NCI-H1048 (cell line): ENCODE results near the gene GPD1.
"Not testable (repeated sequence)": the region's sequence is repeated elsewhere in the genome, so short reads cannot be mapped to it uniquely, and the experiment has no call there.

Experiments used
- DNase-seq: peaks from one replicate; lab custom pipeline; 2025; lab: John Stamatoyannopoulos, UW

Gene GPD1

DNA sequence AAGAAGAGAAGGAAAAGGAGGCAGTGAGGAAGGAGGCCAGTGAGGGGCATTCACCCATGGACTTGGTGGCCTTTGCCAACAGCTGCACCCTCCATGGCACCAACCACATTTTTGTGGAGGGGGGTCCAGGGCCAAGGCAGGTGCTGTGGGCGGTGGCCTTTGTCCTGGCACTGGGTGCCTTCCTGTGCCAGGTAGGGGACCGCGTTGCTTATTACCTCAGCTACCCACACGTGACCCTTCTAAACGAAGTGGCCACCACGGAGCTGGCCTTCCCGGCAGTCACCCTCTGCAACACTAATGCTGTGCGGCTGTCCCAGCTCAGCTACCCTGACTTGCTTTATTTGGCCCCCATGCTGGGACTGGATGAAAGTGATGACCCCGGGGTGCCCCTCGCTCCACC, 30.1 kb upstream of the GPD1 start:
- no peak for DNase-seq

DNA sequence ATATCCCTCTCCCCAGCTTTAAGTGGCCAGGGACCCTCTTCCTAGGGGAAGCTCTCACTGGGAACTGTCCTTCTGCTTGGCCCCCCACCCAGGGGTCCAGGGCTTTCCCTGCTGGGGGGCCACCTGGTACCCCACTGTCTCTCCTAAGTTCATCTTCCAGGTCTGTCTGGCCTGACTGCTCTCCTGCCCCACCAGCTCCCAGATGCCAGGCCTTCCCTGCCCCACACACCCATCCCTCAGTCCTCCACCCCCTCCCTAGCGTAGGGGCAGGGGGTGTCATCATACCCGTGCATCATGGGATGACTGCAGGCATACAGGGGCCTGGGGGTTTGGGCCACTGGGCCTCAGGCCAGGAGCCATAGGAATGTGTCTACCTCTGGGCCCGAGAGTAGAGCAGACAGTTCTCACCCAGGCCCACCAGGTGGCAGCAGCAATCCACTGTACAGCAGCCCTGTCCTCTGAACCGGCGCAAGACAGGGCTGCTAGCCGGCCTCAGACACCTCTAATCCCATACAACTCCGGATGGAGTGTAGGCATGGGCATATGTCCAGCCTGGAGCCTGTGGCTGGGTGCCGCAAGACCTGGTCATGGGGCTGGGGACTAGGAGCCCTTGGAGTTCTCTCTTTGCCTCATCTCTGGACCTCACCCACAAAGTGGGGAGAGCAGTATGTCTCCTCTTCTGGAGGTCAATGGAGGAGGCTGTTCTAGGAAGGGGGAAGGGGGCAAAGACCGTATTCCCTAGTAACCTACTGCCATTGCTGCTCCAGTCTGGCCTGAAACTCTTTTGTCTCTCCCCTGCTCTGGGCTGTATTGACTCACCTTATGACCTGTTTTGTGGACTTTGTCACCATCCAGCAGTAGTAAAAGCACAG, 28.6 kb upstream of the GPD1 start:
- DNase-seq, result no peak

DNA sequence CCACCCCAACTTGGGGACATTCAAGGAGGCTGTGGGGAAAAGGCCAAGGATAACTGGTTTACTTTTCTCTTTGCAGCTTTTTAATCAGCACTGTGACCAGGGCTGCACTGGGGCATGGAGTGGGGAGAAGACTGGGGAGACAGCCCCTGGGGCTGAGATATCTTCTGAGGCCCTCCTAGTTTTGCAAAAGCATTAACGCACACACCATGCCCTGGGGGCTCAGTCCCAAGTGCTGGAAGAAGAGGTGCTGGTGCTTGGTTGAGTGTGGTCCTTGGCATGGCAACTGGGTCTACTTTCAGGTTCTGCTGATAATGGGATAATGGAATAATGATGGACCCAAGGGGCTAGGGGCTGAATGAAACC, 28.0 kb upstream of the GPD1 start:
- DNase-seq, result no peak

GRCh38 chr12:50077099-50077498, 26.7 kb upstream of the GPD1 start:
- no peak for DNase-seq

GRCh38 chr12:50078281-50078680, 25.5 kb upstream of the GPD1 start:
- no peak for DNase-seq

GRCh38 chr12:50079771-50080170, 24.0 kb upstream of the GPD1 start:
- no peak for DNase-seq

DNA sequence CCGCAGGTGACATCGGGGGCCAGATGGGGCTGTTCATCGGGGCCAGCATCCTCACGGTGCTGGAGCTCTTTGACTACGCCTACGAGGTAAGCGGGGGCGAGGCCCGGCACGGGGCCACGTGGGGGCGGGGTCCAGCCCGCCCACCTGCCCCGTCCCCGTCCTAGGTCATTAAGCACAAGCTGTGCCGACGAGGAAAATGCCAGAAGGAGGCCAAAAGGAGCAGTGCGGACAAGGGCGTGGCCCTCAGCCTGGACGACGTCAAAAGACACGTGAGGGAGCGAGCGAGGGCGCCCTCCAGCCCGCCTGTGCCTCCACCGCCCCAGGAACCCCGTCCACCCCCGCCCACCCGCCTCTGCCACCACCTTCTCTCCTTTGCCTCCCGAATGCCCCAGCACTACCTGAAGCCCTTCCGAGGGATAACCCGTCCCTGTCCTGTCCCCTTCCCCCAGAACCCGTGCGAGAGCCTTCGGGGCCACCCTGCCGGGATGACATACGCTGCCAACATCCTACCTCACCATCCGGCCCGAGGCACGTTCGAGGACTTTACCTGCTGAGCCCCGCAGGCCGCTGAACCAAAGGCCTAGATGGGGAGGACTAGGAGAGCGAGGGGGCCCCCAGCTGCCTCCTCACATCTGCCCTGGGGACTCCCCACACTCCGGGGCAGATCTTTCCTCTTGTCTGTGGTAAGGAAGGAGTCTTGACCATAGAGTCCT, 22.6 kb upstream of the GPD1 start:
- DNase-seq, result no peak

- no peak for DNase-seq
These were observed 21.2 kb upstream of the GPD1 start for GRCh38 chr12:50082644-50083043.

- no peak for DNase-seq
These were observed 20.5 kb upstream of the GPD1 start for GRCh38 chr12:50083301-50083700.

GRCh38 chr12:50084409-50084774, 19.4 kb upstream of the GPD1 start:
- not testable (repeated sequence) for DNase-seq

DNA sequence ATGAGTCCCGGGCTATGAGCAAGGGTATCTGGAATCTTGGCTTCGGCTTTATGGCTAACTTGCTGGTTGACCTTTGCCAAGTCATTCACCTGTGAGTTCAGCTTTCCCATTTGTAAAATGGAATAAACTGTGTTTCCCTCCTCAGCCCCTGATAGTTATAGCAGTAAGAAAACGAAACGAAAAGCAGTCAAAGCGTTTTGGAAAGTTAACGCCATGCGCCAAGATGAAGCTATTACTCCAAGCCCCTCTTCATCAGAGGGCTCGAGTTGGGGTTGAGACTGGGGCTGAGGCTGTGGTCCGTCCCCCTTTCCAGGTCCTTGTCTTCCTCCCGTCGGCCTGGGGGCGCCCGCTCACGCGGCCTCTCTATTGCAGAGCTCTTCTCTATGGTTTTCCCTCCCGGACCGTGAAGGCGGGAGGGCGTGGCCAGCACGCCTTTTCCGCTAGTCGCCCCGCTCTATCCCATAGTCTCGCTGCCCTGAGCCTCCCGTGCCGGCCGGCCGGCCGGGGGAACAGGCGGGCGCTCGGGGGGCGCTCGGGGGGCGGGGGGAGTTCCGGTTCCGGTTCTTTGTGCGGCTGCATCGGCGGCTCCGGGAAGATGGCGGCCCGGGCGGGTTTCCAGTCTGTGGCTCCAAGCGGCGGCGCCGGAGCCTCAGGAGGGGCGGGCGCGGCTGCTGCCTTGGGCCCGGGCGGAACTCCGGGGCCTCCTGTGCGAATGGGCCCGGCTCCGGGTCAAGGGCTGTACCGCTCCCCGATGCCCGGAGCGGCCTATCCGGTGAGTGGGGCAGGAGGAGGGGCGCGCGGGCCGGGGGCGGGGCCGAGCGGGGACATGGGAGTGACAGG, 18.8 kb upstream of the GPD1 start, which contains the start of gene SMARCD1:
SMARCD1 (plus strand) TSS at position 568 of the 840 bp plus-strand sequence; CDS start at position 596, 28 bp downstream.
- peak; percentile 83 for DNase-seq

- DNase-seq, result no peak
These were observed 18.2 kb upstream of the GPD1 start for GRCh38 chr12:50085615-50086072.

DNA sequence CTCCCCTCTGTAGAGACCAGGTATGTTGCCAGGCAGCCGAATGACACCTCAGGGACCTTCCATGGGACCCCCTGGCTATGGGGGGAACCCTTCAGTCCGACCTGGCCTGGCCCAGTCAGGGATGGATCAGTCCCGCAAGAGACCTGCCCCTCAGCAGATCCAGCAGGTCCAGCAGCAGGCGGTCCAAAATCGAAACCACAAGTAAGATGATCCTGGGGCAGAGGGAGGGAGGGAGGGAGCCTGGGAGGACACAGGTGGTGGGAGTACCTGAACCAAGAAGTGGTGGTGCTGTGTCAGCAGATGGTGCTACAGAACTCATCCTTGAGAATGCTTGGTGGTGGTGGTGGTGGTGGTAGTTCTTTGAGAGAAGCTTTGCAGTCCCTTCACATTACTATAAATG, 17.7 kb upstream of the GPD1 start:
- no peak for DNase-seq

DNA sequence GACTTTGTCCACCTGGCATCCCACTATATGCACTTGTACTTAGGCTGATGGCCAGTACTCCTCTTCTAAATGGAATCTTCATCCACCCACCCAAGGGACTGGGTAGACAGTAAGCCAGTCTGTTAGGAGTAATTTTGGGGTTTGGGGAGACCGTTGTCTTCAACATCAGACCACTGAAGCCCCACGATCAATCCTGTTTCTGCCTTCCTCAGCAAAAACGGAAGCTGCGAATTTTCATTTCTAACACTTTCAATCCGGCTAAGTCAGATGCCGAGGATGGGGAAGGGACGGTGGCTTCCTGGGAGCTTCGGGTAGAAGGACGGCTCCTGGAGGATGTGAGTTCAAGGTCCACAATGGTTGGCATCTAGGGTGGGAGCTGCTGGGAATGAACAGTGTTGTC, 16.7 kb upstream of the GPD1 start:
- DNase-seq, result no peak

DNA sequence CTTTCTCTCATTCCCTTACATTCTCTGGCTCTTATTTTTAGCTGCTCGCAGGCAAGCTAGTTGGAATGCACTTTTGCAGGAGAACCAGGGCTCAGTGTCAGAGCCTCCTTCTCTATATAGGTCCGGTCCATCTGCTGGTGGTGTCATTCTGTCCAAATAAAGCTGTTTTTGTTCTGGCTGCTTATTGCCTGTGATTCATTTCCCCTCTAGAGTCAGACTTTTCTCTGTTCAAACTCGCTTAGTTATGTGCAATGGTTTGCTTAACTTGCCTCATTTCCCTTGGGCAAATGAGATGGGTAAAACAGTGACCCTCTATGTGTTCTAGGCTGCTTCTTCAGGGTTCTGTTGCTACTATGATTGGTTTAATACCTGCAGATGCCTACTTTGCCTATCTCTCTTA, 15.8 kb upstream of the GPD1 start:
- no peak for DNase-seq

- DNase-seq, result peak; percentile 37
These were observed 15.1 kb upstream of the GPD1 start for GRCh38 chr12:50088577-50089335.

DNA sequence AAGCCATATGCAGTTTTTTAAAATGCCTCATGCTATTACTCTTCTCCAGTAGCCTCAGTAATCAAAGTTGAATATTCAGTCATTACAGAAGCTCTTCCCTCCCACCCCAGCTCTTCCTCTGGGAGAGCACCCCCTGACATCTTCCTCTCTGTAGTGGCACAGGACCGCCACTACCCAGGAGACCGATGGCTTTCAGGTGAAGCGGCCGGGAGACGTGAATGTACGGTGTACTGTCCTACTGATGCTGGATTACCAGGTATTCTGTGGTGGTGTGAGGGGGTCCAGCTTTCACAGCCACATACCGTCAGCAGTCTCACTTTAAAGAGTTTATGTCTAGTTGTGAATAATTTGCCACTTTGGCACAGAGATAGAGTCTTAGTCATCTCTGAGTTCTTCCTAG, 14.1 kb upstream of the GPD1 start:
- DNase-seq, result no peak

GRCh38 chr12:50090391-50090790, 13.4 kb upstream of the GPD1 start:
- DNase-seq, result no peak

DNA sequence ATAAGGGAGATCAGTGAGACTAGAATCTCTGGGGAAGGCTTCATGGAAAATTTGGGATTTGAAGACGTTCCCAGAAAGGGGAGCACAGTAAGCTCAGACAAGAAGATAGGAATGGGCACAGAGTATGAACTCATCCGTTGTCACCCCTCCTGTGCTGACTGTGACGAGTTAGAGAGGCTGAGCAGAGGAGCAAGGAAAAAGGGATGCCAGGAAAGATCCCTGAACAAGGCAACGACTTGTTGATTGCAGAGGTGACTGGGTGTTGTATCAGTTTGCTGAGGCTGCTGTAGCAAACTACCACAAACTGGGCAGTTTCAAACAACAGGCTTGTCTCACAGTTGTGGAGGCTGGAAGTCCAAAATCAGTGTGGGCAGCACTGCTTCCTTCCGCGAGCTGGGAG, 5.9 kb upstream of the GPD1 start:
- DNase-seq, result no peak

DNA sequence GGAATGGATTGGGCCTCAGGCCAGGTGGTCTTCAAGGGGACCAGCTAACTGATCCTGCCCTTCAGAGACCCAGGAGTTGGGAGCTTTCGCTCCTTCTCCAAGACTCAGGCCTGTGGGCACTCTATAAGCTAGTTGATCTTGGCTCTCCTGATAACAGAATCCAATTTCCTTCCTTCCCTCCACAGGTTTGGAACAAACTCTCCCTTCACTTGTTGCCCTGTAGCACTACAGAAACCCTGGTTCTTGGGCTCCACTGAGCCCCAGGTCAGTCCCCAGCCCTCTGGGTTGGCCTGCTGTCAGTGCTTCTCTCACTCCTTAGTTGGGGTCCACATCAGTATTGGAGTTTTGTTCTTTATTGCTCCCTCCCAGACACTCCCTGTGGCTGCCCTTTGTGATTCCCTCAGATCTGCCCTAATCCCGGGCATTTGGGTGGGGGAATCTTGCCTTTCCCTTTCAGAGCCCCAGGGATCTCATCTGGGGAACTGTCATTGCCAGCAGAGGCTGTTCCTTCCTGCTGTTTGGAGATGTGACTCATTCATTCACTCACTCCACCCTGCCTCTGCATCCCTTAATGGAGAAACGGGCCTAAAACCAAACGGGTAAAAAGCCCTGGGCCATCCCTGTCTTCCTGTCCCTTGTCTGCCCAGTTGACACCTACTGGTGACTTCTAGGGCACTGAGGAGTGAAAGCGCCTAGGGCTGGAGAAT, 4.4 kb upstream of the GPD1 start:
- DNase-seq, result no peak

DNA sequence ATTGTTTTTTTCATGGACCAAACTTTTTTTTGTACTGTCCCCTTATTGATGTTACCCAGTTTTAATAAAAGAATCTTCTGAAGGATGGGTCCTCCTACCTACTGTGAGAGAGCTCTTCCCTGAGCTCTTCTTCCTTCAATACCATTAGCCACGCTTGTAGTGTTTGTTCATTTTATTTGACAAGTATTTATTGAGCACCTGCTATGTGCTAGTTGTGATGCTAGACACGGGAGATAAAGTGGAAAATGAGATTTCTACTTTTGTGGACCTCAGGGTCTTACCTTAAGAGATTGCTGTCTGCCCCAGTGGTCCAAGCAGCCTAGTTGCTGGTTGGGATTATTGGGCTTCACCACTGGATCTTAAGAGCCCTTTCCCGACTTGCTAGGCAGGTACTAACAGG, 3.2 kb upstream of the GPD1 start:
- DNase-seq, result no peak
